Type B pancreatic cell (in vitro differentiated cells): Measurements from ENCODE around the gene SNTN. TPM values are rescaled to one million over a fixed set of nuclear protein-coding genes. Genes with fewer than 3 reads are reported as not detected.
A peak's percentile ranks its signal among the peaks of the same experiment; 100 is the strongest.
"Not testable (repeated sequence)": the region's sequence is repeated elsewhere in the genome, so short reads cannot be mapped to it uniquely, and the experiment has no call there.

Experiments used
- DNase-seq: peaks from one replicate; pipeline ENCODE4 v3.0.0; 2021; ENCODE audit warnings: mixed read lengths; ENCODE audit not compliant: unreplicated experiment; ENCODE audit errors: extremely low spot score
- H3K27ac Mint-ChIP-seq: 2 replicates; pipeline ENCODE4 v1.8.0; 2021; ENCODE audit warnings: mild to moderate bottlenecking, mixed read lengths
- H3K27me3 Mint-ChIP-seq: 2 replicates; pipeline ENCODE4 v1.8.0; 2021; ENCODE audit warnings: mixed read lengths
- H3K36me3 Mint-ChIP-seq: 2 replicates; pipeline ENCODE4 v1.8.0; 2021; ENCODE audit warnings: mixed read lengths
- H3K4me1 Mint-ChIP-seq: one replicate; pipeline ENCODE4 v1.8.0; 2021; ENCODE audit warnings: mixed read lengths; ENCODE audit not compliant: unreplicated experiment
- H3K4me3 Mint-ChIP-seq: 2 replicates; pipeline ENCODE4 v1.8.0; 2021; ENCODE audit warnings: mild to moderate bottlenecking, mixed read lengths
- H3K9me3 Mint-ChIP-seq: 2 replicates; pipeline ENCODE4 v1.8.0; 2021; ENCODE audit warnings: mixed read lengths
- total RNA-seq: library from RNA; stranded (reverse); gene quantifications from 2 replicates; pipeline ENCODE4 v1.2.1, GENCODE V29; 2021; ENCODE audit warnings: low replicate concordance
- TF ChIP-seq, protein P1 (sequence below): fragments of 200-600 bp; sonication (generic); conservative IDR thresholded peaks from 2 replicates; pipeline ENCODE4 v1.5.0; 2021; ENCODE audit warnings: antibody characterized with exemption, mild to moderate bottlenecking

SNTN gene
- total RNA-seq, 1 donor from 2014 or later: not detected

GRCh38 chr3:63642488-63642887 lies 10.0 kb upstream of the SNTN start:
- H3K4me3 Mint-ChIP-seq: no peak overlapping the region
- peaks cover 9% of the 10 kb centered on the region for H3K4me1 Mint-ChIP-seq
- H3K27me3 Mint-ChIP-seq: peaks cover 4% of the 10 kb centered on the region
- peaks cover 6% of the 10 kb centered on the region for H3K9me3 Mint-ChIP-seq
- no peak for DNase-seq
- TF ChIP-seq, protein P1, sequence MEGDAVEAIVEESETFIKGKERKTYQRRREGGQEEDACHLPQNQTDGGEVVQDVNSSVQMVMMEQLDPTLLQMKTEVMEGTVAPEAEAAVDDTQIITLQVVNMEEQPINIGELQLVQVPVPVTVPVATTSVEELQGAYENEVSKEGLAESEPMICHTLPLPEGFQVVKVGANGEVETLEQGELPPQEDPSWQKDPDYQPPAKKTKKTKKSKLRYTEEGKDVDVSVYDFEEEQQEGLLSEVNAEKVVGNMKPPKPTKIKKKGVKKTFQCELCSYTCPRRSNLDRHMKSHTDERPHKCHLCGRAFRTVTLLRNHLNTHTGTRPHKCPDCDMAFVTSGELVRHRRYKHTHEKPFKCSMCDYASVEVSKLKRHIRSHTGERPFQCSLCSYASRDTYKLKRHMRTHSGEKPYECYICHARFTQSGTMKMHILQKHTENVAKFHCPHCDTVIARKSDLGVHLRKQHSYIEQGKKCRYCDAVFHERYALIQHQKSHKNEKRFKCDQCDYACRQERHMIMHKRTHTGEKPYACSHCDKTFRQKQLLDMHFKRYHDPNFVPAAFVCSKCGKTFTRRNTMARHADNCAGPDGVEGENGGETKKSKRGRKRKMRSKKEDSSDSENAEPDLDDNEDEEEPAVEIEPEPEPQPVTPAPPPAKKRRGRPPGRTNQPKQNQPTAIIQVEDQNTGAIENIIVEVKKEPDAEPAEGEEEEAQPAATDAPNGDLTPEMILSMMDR: no peak
- H3K36me3 Mint-ChIP-seq: no peaks in the 10 kb centered on the region
- H3K27ac Mint-ChIP-seq: no peak overlapping the region

DNA sequence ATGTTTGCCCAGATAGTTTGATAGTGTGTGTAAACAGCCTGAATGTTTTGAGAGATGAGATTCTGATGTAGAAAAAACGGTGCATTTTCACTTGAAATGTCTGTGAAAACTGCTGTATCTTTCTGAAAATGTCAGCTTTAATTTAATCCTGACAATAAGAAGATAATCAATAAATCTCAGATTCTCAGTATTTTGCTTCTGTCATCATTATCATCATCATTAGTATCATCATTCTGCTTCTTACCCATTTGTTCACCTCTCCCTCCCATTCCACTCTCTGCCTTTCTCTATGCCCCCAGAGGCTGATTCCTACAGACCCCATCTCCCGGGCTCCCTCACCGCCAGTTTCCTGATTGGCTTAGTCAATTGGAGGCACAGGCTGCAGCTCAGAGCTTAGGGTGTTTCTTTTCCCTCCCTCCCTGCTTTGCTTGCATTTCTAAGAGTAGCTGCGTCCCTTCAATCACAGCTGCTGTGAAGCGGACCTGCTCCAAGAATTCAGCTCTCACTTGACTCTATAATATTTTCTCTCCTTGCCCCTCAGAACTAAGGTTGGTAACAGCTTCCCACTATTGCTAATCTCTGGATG lies 8.2 kb upstream of the SNTN start:
- no peak overlapping the region for H3K4me3 Mint-ChIP-seq

GRCh38 chr3:63644928-63645781 lies 7.3 kb upstream of the SNTN start:
- not testable (repeated sequence) for H3K4me1 Mint-ChIP-seq, H3K9me3 Mint-ChIP-seq, H3K36me3 Mint-ChIP-seq, DNase-seq, H3K27me3 Mint-ChIP-seq
- Mint-ChIP-seq H3K4me3 (peak overlapping the region; percentile 85), H3K27ac (peak overlapping the region; percentile 70)

More for the DNA sequence above, 8.2 kb upstream of the SNTN start:
- H3K27ac Mint-ChIP-seq: peak overlapping the region; percentile 5
- H3K9me3 Mint-ChIP-seq: peaks cover 6% of the 10 kb centered on the region
- H3K27me3 Mint-ChIP-seq: peaks cover 4% of the 10 kb centered on the region
- peaks cover 9% of the 10 kb centered on the region for H3K4me1 Mint-ChIP-seq
- TF ChIP-seq, protein P1: no peak
- H3K36me3 Mint-ChIP-seq: no peaks in the 10 kb centered on the region
- no peak for DNase-seq

- Mint-ChIP-seq H3K27me3 (peaks cover 3% of the 10 kb centered on the region), H3K4me1 (peaks cover 9% of the 10 kb centered on the region), H3K9me3 (peaks cover 4% of the 10 kb centered on the region), H3K27ac (no peak overlapping the region), H3K4me3 (no peak overlapping the region), H3K36me3 (no peaks in the 10 kb centered on the region)
- no peak for DNase-seq
- TF ChIP-seq, protein P1: no peak
Observed at GRCh38 chr3:63654211-63654610, 1.7 kb downstream of the SNTN start.

- Mint-ChIP-seq H3K9me3 (peaks cover 4% of the 10 kb centered on the region), H3K27me3 (peaks cover 3% of the 10 kb centered on the region), H3K27ac (no peak overlapping the region), H3K4me3 (no peak overlapping the region), H3K36me3 (no peaks in the 10 kb centered on the region), H3K4me1 (peaks cover 9% of the 10 kb centered on the region)
- TF ChIP-seq, protein P1: no peak
- no peak for DNase-seq
Observed at GRCh38 chr3:63654931-63655330, 2.5 kb downstream of the SNTN start.

- Mint-ChIP-seq H3K27me3 (peaks cover 3% of the 10 kb centered on the region), H3K4me1 (peaks cover 9% of the 10 kb centered on the region), H3K27ac (peak overlapping the region; percentile 15), H3K36me3 (no peaks in the 10 kb centered on the region), H3K4me3 (no peak overlapping the region), H3K9me3 (peaks cover 4% of the 10 kb centered on the region)
- DNase-seq: no peak
- TF ChIP-seq, protein P1: no peak
Observed at GRCh38 chr3:63655519-63655918, 3.0 kb downstream of the SNTN start.
